HepG2 (cell line): ENCODE results near the gene KCNK6. TPM values are rescaled to one million over a fixed set of nuclear protein-coding genes. Genes with fewer than 3 reads are reported as not detected.

ENCODE experiments used
- ATAC-seq: fragments of 200-7000 bp; cut with Tn5 transposase; 3 replicates; pipeline ENCODE4 v1.9.1; 2020; ENCODE audit warnings: mild to moderate bottlenecking, moderate library complexity
- BruUV-seq: library from RNA; stranded (reverse); fragments of 400-500 nt; replicated peaks from 2 replicates; lab custom pipeline; 2021; lab: Mats Ljungman, UMichigan
- CTCF ChIA-PET: fragments of 300-600 bp; formaldehyde crosslinking; extraction: SDS; loops from one replicate; lab custom pipeline; 2021; ENCODE audit warnings: low total read pairs, inconsistent platforms, low intra/inter-chr PET ratio; lab: Yijun Ruan, JAX
- POLR2A ChIA-PET: fragments of 350-600 bp; sonication (Branson Sonifier 250); formaldehyde crosslinking; loops from one replicate; lab custom pipeline; 2020; ENCODE audit warnings: antibody characterized with exemption, inconsistent platforms; lab: Yijun Ruan, JAX
- DNase-seq: peaks from one replicate; pipeline ENCODE4 v3.0.0-alpha.2; 2015; ENCODE audit warnings: low spot score
- FAIRE-seq: peaks from 3 replicates; lab custom pipeline; 2011; peaks lifted over from hg19 to GRCh38; lab: Jason Lieb, UNC
- H2AFZ ChIP-seq: one replicate; pipeline ENCODE4 v1.6.1; 2011; ENCODE audit warnings: low read length, inconsistent platforms
- H3K27ac ChIP-seq: fragments of 300-600 bp; 3 replicates; pipeline ENCODE4 v1.8.0; 2011; ENCODE audit warnings: mixed run types, mild to moderate bottlenecking, mixed read lengths, low read length, inconsistent platforms; ENCODE audit not compliant: insufficient read depth; ENCODE audit errors: extremely low read length
- H3K27me3 ChIP-seq, 2 experiments: fragments of 200-600 bp in 1 of 2; 2 replicates in 1 of 2; 3 replicates in 1 of 2; pipeline versions ENCODE4 v1.6.0 to v1.8.0; 2011; ENCODE audit warnings: low read length in 2 of 2, mild to moderate bottlenecking in 2 of 2, moderate library complexity in 2 of 2, inconsistent platforms in 1 of 2; ENCODE audit not compliant: insufficient read depth in 2 of 2, control insufficient read depth in 1 of 2
- H3K36me3 ChIP-seq, 2 experiments: fragments of 200-600 bp in 1 of 2; replicated peaks in 1 of 2; 2 replicates in 1 of 2; 3 replicates in 1 of 2; pipeline versions ENCODE4 v1.5.1 to v1.8.0; 2011; ENCODE audit warnings: low read length in 2 of 2, inconsistent platforms in 1 of 2; ENCODE audit not compliant: insufficient read depth in 2 of 2, control insufficient read depth in 1 of 2
- H3K4me1 ChIP-seq: 2 replicates; pipeline ENCODE4 v1.5.1; 2012; ENCODE audit warnings: low read length, inconsistent platforms; ENCODE audit not compliant: insufficient read depth
- H3K4me2 ChIP-seq: 2 replicates; pipeline ENCODE4 v1.6.0; 2011; ENCODE audit warnings: low read depth, low read length, inconsistent platforms
- H3K4me3 ChIP-seq, 3 experiments: fragments of 200-600 bp in 1 of 3; sonication (generic), shearing (Covaris generic) in 1 of 3; replicated peaks in 1 of 3; 2 replicates each; pipeline ENCODE4 v1.5.1; 2011 to 2016; ENCODE audit warnings: low read length in 3 of 3, inconsistent platforms in 2 of 3, low read depth in 2 of 3, mild to moderate bottlenecking in 2 of 3, control low read depth in 1 of 3, mixed read lengths in 1 of 3; ENCODE audit not compliant: insufficient read depth in 1 of 3
- H3K79me2 ChIP-seq: one replicate; pipeline ENCODE4 v1.6.1; 2011; ENCODE audit warnings: low read length, inconsistent platforms; ENCODE audit not compliant: insufficient read depth
- H3K9ac ChIP-seq: 2 replicates; pipeline ENCODE4 v1.6.0; 2011; ENCODE audit warnings: mild to moderate bottlenecking, low read depth, low read length, inconsistent platforms; ENCODE audit not compliant: insufficient read depth
- H3K9me3 ChIP-seq: 2 replicates; pipeline ENCODE4 v1.5.1; 2012; ENCODE audit warnings: mild to moderate bottlenecking, low read length
- H4K20me1 ChIP-seq: 2 replicates; pipeline ENCODE4 v1.6.0; 2011; ENCODE audit warnings: inconsistent platforms, mild to moderate bottlenecking, low read length, moderate library complexity; ENCODE audit not compliant: insufficient read depth
- FOSL2 ChIP-seq: sonication (generic); formaldehyde crosslinking; IDR thresholded peaks from 2 replicates; pipeline ENCODE4 v1.4.0; 2020; ENCODE audit warnings: missing genetic modification reagents
- MAF1 ChIP-seq: sonication (generic); formaldehyde crosslinking; IDR thresholded peaks from 2 replicates; pipeline ENCODE4 v1.5.0; 2020; ENCODE audit warnings: missing genetic modification reagents, borderline replicate concordance
- MAZ ChIP-seq, 2 experiments: sonication (generic) in 1 of 2; formaldehyde crosslinking in 1 of 2; IDR thresholded peaks; 2 replicates each; pipeline versions ENCODE4 v1.5.0 to v1.6.1; 2012 to 2020; ENCODE audit warnings: low read depth in 2 of 2, mild to moderate bottlenecking in 2 of 2, borderline replicate concordance in 1 of 2, improper control_type of control experiment in 1 of 2, low read length in 1 of 2, missing genetic modification reagents in 1 of 2, moderate library complexity in 1 of 2
- MTA1 ChIP-seq: sonication (generic); formaldehyde crosslinking; IDR thresholded peaks from 2 replicates; pipeline ENCODE4 v1.4.0; 2020; ENCODE audit warnings: missing genetic modification reagents, mild to moderate bottlenecking, borderline replicate concordance
- NAIF1 ChIP-seq: sonication (generic); formaldehyde crosslinking; IDR thresholded peaks from 2 replicates; pipeline ENCODE4 v1.5.0; 2020; ENCODE audit warnings: mild to moderate bottlenecking, missing genetic modification reagents, borderline replicate concordance
- POLR2G ChIP-seq: fragments of 200-400 bp; formaldehyde crosslinking; IDR thresholded peaks from 2 replicates; pipeline ENCODE4 v1.6.1; 2018; ENCODE audit warnings: mild to moderate bottlenecking, low read depth, low read length, moderate library complexity
- SAP130 ChIP-seq: IDR thresholded peaks from 2 replicates; pipeline ENCODE4 v1.6.1; 2016; ENCODE audit warnings: low read depth
- TBX2 ChIP-seq: sonication (generic); formaldehyde crosslinking; IDR thresholded peaks from 2 replicates; pipeline ENCODE4 v1.5.0; 2020; ENCODE audit warnings: missing genetic modification reagents, mild to moderate bottlenecking, borderline replicate concordance
- ZNF263 ChIP-seq: sonication (generic); formaldehyde crosslinking; IDR thresholded peaks from 2 replicates; pipeline ENCODE4 v1.4.0; 2020; ENCODE audit warnings: missing genetic modification reagents
- ZSCAN25 ChIP-seq: sonication (generic); formaldehyde crosslinking; IDR thresholded peaks from 2 replicates; pipeline ENCODE4 v1.8.0; 2022; ENCODE audit warnings: mild to moderate bottlenecking, missing genetic modification reagents
- WGBS: methylation state at CpG from one replicate; pipeline ENCODE4 v1.1.6; 2017; ENCODE audit warnings: low lambda C conversion rate; 5-methylcytosine and 5-hydroxymethylcytosine counted together
- in situ Hi-C: cut with HindIII; loops from 2 replicates; pipeline ENCODE4 v1.10.0; 2017; ENCODE audit warnings: low pct_unique_long_range_greater_than_20kb; ENCODE audit not compliant: extremely low pct_ligation_motif_present
- intact Hi-C: fragments of 100-400 bp; cut with micrococcal nuclease; formaldehyde crosslinking; loops from one replicate; pipeline ENCODE4 v1.10.0; 2022; ENCODE audit not compliant: unreplicated experiment
- polyA plus RNA-seq, 8 experiments: library from polyadenylated mRNA; depleted of rRNA in 3 of 8; stranded (reverse) in 7 of 8; unstranded in 1 of 8; fragments of >200 nt; fragmentation: Illumina TruSeq in 4 of 8; extraction: Trizol in 4 of 8; gene quantifications; 2 replicates each; pipeline versions ENCODE4 v1.2.1 to v1.2.3, GENCODE V29; 2011 to 2016; ENCODE audit warnings: low read depth in 4 of 8, missing spikeins in 1 of 8, mixed read lengths in 1 of 8; ENCODE audit not compliant: insufficient read depth in 1 of 8
- total RNA-seq, 5 experiments: library from RNA; depleted of rRNA; stranded (reverse); fragments of >200 nt; fragmentation: Illumina TruSeq; extraction: Trizol; gene quantifications; 2 replicates each; pipeline ENCODE4 v1.2.3, GENCODE V29; 2016; ENCODE audit warnings: low read depth in 1 of 5
- TF ChIP-seq, protein P1 (sequence below): IDR thresholded peaks from 2 replicates; pipeline ENCODE4 v1.4.0; 2020; ENCODE audit warnings: mild to moderate bottlenecking, missing genetic modification reagents
- TF ChIP-seq, protein P2 (sequence below): sonication (generic); formaldehyde crosslinking; IDR thresholded peaks from 2 replicates; pipeline ENCODE4 v1.9.0; 2022; ENCODE audit warnings: missing genetic modification reagents, mild to moderate bottlenecking, borderline replicate concordance
- TF ChIP-seq, protein P3 (sequence below): IDR thresholded peaks from 2 replicates; pipeline ENCODE4 v1.6.1; 2016; ENCODE audit warnings: mild to moderate bottlenecking
- TF ChIP-seq, protein P4 (sequence below): sonication (generic); formaldehyde crosslinking; IDR thresholded peaks from 2 replicates; pipeline ENCODE4 v1.8.1; 2023; ENCODE audit warnings: mild to moderate bottlenecking, missing genetic modification reagents, borderline replicate concordance

Gene KCNK6
- total and polyA plus RNA-seq, 2 of the 13 experiments (the other 11 are each of a cell fraction or from before 2014, with no cell fraction given) = 0.03 TPM; not detected in 1

DNA sequence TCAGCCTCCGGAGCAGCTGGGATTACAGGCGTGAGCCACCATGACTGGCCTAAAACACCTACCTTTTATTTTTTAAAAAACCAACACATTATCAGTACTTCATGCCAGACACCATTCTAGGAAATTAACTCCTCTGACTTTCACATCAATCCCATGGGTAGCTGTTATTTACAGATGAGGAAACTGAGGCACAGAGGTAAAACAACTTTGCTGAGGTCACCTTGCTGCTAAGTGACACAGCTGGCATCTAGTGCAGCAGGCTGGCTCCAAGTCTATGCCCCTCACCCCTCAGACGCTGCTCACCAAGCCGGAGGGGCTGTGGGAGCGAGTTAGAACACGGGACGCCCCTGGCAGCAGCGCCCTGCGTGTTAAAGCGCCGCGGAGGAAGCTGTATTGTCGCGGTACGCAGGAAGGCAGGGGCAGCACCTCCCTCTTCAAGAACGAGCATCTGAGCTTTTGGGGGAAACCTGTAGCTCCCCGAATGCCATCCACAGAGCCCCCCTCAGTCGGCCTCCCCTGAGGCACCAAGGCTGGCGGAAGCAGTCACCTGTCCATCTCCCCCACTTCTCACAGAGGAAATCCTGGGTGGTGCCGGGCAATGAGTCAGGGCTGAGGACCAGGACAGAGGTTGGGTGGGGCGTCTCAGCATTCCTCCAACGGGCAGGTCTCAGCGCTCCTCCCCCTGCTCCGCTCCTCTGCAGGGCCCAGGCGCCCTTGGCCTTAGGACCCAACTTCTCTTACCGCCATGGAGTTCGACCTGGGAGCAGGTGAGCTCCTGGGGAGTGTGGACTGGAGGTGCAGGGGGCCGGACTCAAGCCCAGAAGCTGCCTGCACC lies 15.9 kb upstream of the KCNK6 start, which contains the start of gene C19orf33:
TSS of gene C19orf33 (plus strand) at position 735 of the 835 bp plus-strand sequence. CDS start at position 746, 11 bp downstream.
- FAIRE-seq = no peak
- 0 out of 2 replicates have a peak, but pooled peaks have one; percentile 43 for TF ChIP-seq ZNF263 (CRISPR knock-in tag)
- TF ChIP-seq, protein P1, sequence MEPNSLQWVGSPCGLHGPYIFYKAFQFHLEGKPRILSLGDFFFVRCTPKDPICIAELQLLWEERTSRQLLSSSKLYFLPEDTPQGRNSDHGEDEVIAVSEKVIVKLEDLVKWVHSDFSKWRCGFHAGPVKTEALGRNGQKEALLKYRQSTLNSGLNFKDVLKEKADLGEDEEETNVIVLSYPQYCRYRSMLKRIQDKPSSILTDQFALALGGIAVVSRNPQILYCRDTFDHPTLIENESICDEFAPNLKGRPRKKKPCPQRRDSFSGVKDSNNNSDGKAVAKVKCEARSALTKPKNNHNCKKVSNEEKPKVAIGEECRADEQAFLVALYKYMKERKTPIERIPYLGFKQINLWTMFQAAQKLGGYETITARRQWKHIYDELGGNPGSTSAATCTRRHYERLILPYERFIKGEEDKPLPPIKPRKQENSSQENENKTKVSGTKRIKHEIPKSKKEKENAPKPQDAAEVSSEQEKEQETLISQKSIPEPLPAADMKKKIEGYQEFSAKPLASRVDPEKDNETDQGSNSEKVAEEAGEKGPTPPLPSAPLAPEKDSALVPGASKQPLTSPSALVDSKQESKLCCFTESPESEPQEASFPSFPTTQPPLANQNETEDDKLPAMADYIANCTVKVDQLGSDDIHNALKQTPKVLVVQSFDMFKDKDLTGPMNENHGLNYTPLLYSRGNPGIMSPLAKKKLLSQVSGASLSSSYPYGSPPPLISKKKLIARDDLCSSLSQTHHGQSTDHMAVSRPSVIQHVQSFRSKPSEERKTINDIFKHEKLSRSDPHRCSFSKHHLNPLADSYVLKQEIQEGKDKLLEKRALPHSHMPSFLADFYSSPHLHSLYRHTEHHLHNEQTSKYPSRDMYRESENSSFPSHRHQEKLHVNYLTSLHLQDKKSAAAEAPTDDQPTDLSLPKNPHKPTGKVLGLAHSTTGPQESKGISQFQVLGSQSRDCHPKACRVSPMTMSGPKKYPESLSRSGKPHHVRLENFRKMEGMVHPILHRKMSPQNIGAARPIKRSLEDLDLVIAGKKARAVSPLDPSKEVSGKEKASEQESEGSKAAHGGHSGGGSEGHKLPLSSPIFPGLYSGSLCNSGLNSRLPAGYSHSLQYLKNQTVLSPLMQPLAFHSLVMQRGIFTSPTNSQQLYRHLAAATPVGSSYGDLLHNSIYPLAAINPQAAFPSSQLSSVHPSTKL (CRISPR knock-in tag) = 0 out of 2 replicates have a peak, but pooled peaks have one; percentile 5
- 0 out of 2 replicates have a peak, but pooled peaks have one; percentile 26 for TF ChIP-seq FOSL2 (CRISPR knock-in tag)
- peak; percentile 45; the same call in 1 of the 2 replicates for TF ChIP-seq ZSCAN25 (CRISPR knock-in tag)
- 0 out of 2 replicates have a peak, but pooled peaks have one; percentile 13 for TF ChIP-seq POLR2G
- TF ChIP-seq, protein P2, sequence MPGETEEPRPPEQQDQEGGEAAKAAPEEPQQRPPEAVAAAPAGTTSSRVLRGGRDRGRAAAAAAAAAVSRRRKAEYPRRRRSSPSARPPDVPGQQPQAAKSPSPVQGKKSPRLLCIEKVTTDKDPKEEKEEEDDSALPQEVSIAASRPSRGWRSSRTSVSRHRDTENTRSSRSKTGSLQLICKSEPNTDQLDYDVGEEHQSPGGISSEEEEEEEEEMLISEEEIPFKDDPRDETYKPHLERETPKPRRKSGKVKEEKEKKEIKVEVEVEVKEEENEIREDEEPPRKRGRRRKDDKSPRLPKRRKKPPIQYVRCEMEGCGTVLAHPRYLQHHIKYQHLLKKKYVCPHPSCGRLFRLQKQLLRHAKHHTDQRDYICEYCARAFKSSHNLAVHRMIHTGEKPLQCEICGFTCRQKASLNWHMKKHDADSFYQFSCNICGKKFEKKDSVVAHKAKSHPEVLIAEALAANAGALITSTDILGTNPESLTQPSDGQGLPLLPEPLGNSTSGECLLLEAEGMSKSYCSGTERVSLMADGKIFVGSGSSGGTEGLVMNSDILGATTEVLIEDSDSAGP (CRISPR knock-in tag) = 0 out of 2 replicates have a peak, but pooled peaks have one; percentile 3
- TF ChIP-seq, protein P3, sequence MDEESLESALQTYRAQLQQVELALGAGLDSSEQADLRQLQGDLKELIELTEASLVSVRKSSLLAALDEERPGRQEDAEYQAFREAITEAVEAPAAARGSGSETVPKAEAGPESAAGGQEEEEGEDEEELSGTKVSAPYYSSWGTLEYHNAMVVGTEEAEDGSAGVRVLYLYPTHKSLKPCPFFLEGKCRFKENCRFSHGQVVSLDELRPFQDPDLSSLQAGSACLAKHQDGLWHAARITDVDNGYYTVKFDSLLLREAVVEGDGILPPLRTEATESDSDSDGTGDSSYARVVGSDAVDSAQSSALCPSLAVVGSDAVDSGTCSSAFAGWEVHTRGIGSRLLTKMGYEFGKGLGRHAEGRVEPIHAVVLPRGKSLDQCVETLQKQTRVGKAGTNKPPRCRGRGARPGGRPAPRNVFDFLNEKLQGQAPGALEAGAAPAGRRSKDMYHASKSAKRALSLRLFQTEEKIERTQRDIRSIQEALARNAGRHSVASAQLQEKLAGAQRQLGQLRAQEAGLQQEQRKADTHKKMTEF (CRISPR knock-in tag) = peak; percentile 8; the same call in 1 of the 2 replicates
- TF ChIP-seq, protein P4, sequence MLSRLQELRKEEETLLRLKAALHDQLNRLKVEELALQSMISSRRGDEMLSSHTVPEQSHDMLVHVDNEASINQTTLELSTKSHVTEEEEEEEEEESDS (CRISPR knock-in tag) = no peak
- TF ChIP-seq TBX2 (CRISPR knock-in tag) = 0 out of 2 replicates have a peak, but pooled peaks have one; percentile 41
- 0 out of 2 replicates have a peak, but pooled peaks have one; percentile 21 for TF ChIP-seq SAP130 (CRISPR knock-in tag)
- TF ChIP-seq NAIF1 (CRISPR knock-in tag) = no peak
- no peak for TF ChIP-seq MAZ (IDR thresholded peaks at IDR 0.05; ENCODE audit: borderline replicate concordance, low read depth, low read length)
- TF ChIP-seq MAZ (CRISPR knock-in tag; IDR thresholded peaks at IDR 0.05; ENCODE audit: low read depth) = 0 out of 2 replicates have a peak, but pooled peaks have one; percentile 38
- TF ChIP-seq MAF1 (CRISPR knock-in tag) = no peak
- TF ChIP-seq MTA1 = 0 out of 2 replicates have a peak, but pooled peaks have one; percentile 65

More for the DNA sequence above, 15.9 kb upstream of the KCNK6 start, which contains the start of gene C19orf33:
- no peaks in the 10 kb centered on the region for H4K20me1 ChIP-seq
- in situ Hi-C loops = no loop called here
- ATAC-seq (peak; percentile 12), DNase-seq (no peak)
- ChIA-PET CTCF (no interaction called here), POLR2A (interaction anchor here (1.1 to 1.9 kb wide), 3 partner anchors 11 to 71 kb away, joined by 3 to 11 read pairs (median 5); partner anchors contain the start of gene PSMD8)
- H3K27me3 ChIP-seq = peaks cover 0 to 6% of the 10 kb centered on the region in 2 experiments; a peak in 3 of 5 replicates
- BruUV-seq = no TSS peak
- intact Hi-C loops = no loop called here
- H3K9ac ChIP-seq = peak within 1 kb of the TSS; percentile 7; the same call in 1 of the 2 replicates
- peak within 1 kb of the TSS; percentile 58 for H3K27ac ChIP-seq
- peaks cover 1 to 4% of the 10 kb centered on the region in 2 experiments; a peak in 2 of 5 replicates for H3K36me3 ChIP-seq
- H3K4me2 ChIP-seq = peak within 1 kb of the TSS; percentile 66
- peaks cover 43% of the 10 kb centered on the region for H3K4me1 ChIP-seq
- H3K79me2 ChIP-seq = no peaks in the 10 kb centered on the region
- 72% methylated on average over 11 of the region's 28 CpGs for WGBS
- H3K9me3 ChIP-seq = no peaks in the 10 kb centered on the region
- H2AFZ ChIP-seq = no peak within 1 kb of the TSS
- H3K4me3 ChIP-seq = peak within 1 kb of the TSS; percentile 17 to 60 (median 26); a peak in 4 of 6 replicates
